K562 (cell line): ENCODE measurements around the gene TRIM24. TPM values are rescaled to one million over a fixed set of nuclear protein-coding genes. Genes with fewer than 3 reads are reported as not detected.

Experiments used
- ATAC-seq: fragments of 200-7000 bp; cut with Tn5 transposase; 3 replicates; pipeline ENCODE4 v1.9.1; 2020; ENCODE audit warnings: moderate library complexity
- BruUV-seq: library from RNA; stranded (reverse); fragments of 400-500 nt; replicated peaks from 2 replicates; lab custom pipeline; 2021; lab: Mats Ljungman, UMichigan
- CTCF ChIA-PET: fragments of 300-600 bp; formaldehyde crosslinking; extraction: SDS; loops from one replicate; lab custom pipeline; 2021; ENCODE audit warnings: low intra/inter-chr PET ratio; lab: Yijun Ruan, JAX
- POLR2A ChIA-PET: fragments of 300-600, 350-650 bp; sonication (Branson Sonifier 250); formaldehyde crosslinking; extraction: SDS; loops from one replicate; lab custom pipeline; 2021; ENCODE audit warnings: antibody characterized with exemption, inconsistent platforms; lab: Yijun Ruan, JAX
- DNase-seq, 4 experiments: peaks; one replicate each; pipeline versions ENCODE4 v3.0.0 to v3.0.0-alpha.2; 2011 to 2018; ENCODE audit warnings: low spot score in 3 of 4, mixed read lengths in 3 of 4; ENCODE audit errors: extremely low read depth in 1 of 4
- FAIRE-seq: peaks from 2 replicates; lab custom pipeline; 2011; peaks lifted over from hg19 to GRCh38; lab: Jason Lieb, UNC
- H2AFZ ChIP-seq: 2 replicates; pipeline ENCODE4 v1.6.0; 2011; ENCODE audit warnings: low read depth, low read length, control low read depth, inconsistent platforms
- H3K27ac ChIP-seq: fragments of 200-600 bp; 3 replicates; pipeline ENCODE4 v1.8.0; 2011; ENCODE audit warnings: low read depth, mild to moderate bottlenecking, control low read depth, inconsistent platforms, low read length, moderate library complexity, mixed read lengths; ENCODE audit errors: extremely low read depth
- H3K27me3 ChIP-seq, 2 experiments: fragments of 300-600 bp in 1 of 2; 2 replicates in 1 of 2; 3 replicates in 1 of 2; pipeline versions ENCODE4 v1.6.0 to v1.8.0; 2011; ENCODE audit warnings: inconsistent platforms in 2 of 2, low read length in 2 of 2, mild to moderate bottlenecking in 1 of 2, mixed read lengths in 1 of 2, moderate library complexity in 1 of 2; ENCODE audit not compliant: control insufficient read depth in 2 of 2, insufficient read depth in 2 of 2
- H3K36me3 ChIP-seq: fragments of 300-600 bp; 3 replicates; pipeline ENCODE4 v1.8.0; 2011; ENCODE audit warnings: mild to moderate bottlenecking, low read length, inconsistent platforms; ENCODE audit not compliant: control insufficient read depth, insufficient read depth
- H3K4me1 ChIP-seq, 2 experiments: fragments of 200-600 bp in 1 of 2; replicated peaks in 1 of 2; 2 replicates in 1 of 2; 3 replicates in 1 of 2; pipeline versions ENCODE4 v1.5.1 to v1.8.0; 2011; ENCODE audit warnings: inconsistent platforms in 2 of 2, low read length in 2 of 2, mild to moderate bottlenecking in 1 of 2, mixed read lengths in 1 of 2, moderate library complexity in 1 of 2; ENCODE audit not compliant: control insufficient read depth in 2 of 2, insufficient read depth in 2 of 2
- H3K4me2 ChIP-seq: 2 replicates; pipeline ENCODE4 v1.6.1; 2011; ENCODE audit warnings: low read length, control low read depth, inconsistent platforms, mixed read lengths; ENCODE audit not compliant: insufficient read depth
- H3K4me3 ChIP-seq: fragments of 200-600 bp; sonication (generic), shearing (Covaris generic); 2 replicates; pipeline ENCODE4 v1.5.1; 2016; ENCODE audit warnings: control low read depth, inconsistent platforms
- H3K79me2 ChIP-seq: fragments of 200-600 bp; 3 replicates; pipeline ENCODE4 v1.8.0; 2011; ENCODE audit warnings: low read length, inconsistent platforms; ENCODE audit not compliant: control insufficient read depth, insufficient read depth
- H3K9ac ChIP-seq, 2 experiments: 2 replicates each; pipeline versions ENCODE4 v1.6.0 to v1.6.1; 2011; ENCODE audit warnings: low read depth in 2 of 2, low read length in 2 of 2, control low read depth in 1 of 2, inconsistent platforms in 1 of 2, mild to moderate bottlenecking in 1 of 2, mixed read lengths in 1 of 2; ENCODE audit not compliant: insufficient read depth in 1 of 2
- H3K9me1 ChIP-seq: one replicate; pipeline ENCODE4 v1.6.0; 2011; ENCODE audit warnings: inconsistent platforms, mild to moderate bottlenecking, low read length, moderate library complexity; ENCODE audit not compliant: control insufficient read depth, insufficient read depth
- H3K9me3 ChIP-seq: replicated peaks from 2 replicates; pipeline ENCODE4 v1.5.1; 2011; ENCODE audit warnings: low read depth, low read length, inconsistent platforms; ENCODE audit not compliant: control insufficient read depth, insufficient read depth
- H4K20me1 ChIP-seq: replicated peaks from 2 replicates; pipeline ENCODE4 v1.6.1; 2011; ENCODE audit warnings: low read length, inconsistent platforms, mixed read lengths; ENCODE audit not compliant: control insufficient read depth, insufficient read depth
- CHD2 ChIP-seq: IDR thresholded peaks from 2 replicates; pipeline ENCODE4 v1.6.1; 2011; ENCODE audit warnings: low read depth, low read length
- E2F8 ChIP-seq: fragments of 450-650 bp; IDR thresholded peaks from 2 replicates; pipeline ENCODE4 v1.7.1; 2018; ENCODE audit warnings: mild to moderate bottlenecking, low read depth; ENCODE audit not compliant: partially characterized antibody
- FIP1L1 ChIP-seq: fragments of 200-400 bp; formaldehyde crosslinking; IDR thresholded peaks from 2 replicates; pipeline ENCODE4 v1.6.1; 2018; ENCODE audit warnings: mild to moderate bottlenecking, low read depth, low read length; ENCODE audit not compliant: poor library complexity, severe bottlenecking
- HNRNPL ChIP-seq: fragments of 200-400 bp; formaldehyde crosslinking; IDR thresholded peaks from 2 replicates; pipeline ENCODE4 v1.6.1; 2017; ENCODE audit warnings: low read depth, mild to moderate bottlenecking, low read length
- KDM2B ChIP-seq: fragments of 250-450 bp; sonication (Bioruptor Pico); IDR thresholded peaks from 2 replicates; pipeline ENCODE4 v1.8.0; 2021; ENCODE audit warnings: mild to moderate bottlenecking, moderate library complexity
- NR2F6 ChIP-seq: fragments of 450-650 bp; formaldehyde crosslinking; IDR thresholded peaks from 2 replicates; pipeline ENCODE4 v1.4.0; 2020; ENCODE audit warnings: mild to moderate bottlenecking
- TCFL5 ChIP-seq: fragments of 250-450 bp; sonication (Bioruptor Pico); conservative IDR thresholded peaks from 2 replicates; pipeline ENCODE4 v1.6.1; 2021; ENCODE audit warnings: mild to moderate bottlenecking, moderate library complexity, matching md5 sums
- THAP7 ChIP-seq: fragments of 250-450 bp; sonication (Bioruptor Pico); IDR thresholded peaks from 2 replicates; pipeline ENCODE4 v1.5.0; 2021
- WHSC1 ChIP-seq: IDR thresholded peaks from one replicate; pipeline ENCODE4 v1.6.1; 2012; ENCODE audit warnings: low read length, control low read depth, inconsistent platforms
- ZFP91 ChIP-seq: sonication (generic); formaldehyde crosslinking; IDR thresholded peaks from 2 replicates; pipeline ENCODE4 v1.8.0; 2022; ENCODE audit warnings: mild to moderate bottlenecking, missing genetic modification reagents
- ZNF197 ChIP-seq: fragments of 200-800 bp; sonication (Bioruptor generic); IDR thresholded peaks from 2 replicates; pipeline ENCODE4 v1.6.1; 2016; ENCODE audit warnings: low read depth, missing genetic modification characterization, missing compliant biosample characterization
- ZSCAN32 ChIP-seq: fragments of 450-650 bp; formaldehyde crosslinking; IDR thresholded peaks from 2 replicates; pipeline ENCODE4 v1.4.0; 2020; ENCODE audit warnings: mild to moderate bottlenecking, moderate library complexity
- WGBS: fragments of 100-300 bp; shearing (Covaris generic); methylation state at CpG from one replicate; pipeline ENCODE4 v1.1.6; 2016; ENCODE audit warnings: low coverage, mixed read lengths; ENCODE audit not compliant: insufficient coverage; ENCODE audit errors: missing lambda C conversion rate; 5-methylcytosine and 5-hydroxymethylcytosine counted together
- in situ Hi-C: fragments of 300-500 bp; cut with MboI; formaldehyde crosslinking; loops from 4 replicates; pipeline ENCODE4 v1.15.0; 2018; ENCODE audit warnings: inconsistent platforms, mixed read lengths
- intact Hi-C: fragments of 100-400 bp; cut with micrococcal nuclease; formaldehyde crosslinking; loops from 2 replicates; pipeline ENCODE4 v1.14.2; 2022
- polyA plus RNA-seq, 8 experiments: library from polyadenylated mRNA; depleted of rRNA in 4 of 8; stranded (reverse) in 5 of 8; unstranded in 3 of 8; fragments of >200 nt; fragmentation: Nextera tagmentation in 2 of 8; fragmentation: Illumina TruSeq in 1 of 8; extraction: Ambion mirVana in 2 of 8; extraction: Trizol in 1 of 8; gene quantifications; 2 replicates each; pipeline versions ENCODE4 v1.2.1 to v1.2.3, GENCODE V29; 2011 to 2014; ENCODE audit warnings: inconsistent platforms in 1 of 8, missing spikeins in 1 of 8
- total RNA-seq, 7 experiments: library from RNA; depleted of rRNA in 6 of 7; stranded (reverse); fragments of >200 nt in 6 of 7; fragmentation: Illumina TruSeq in 2 of 7; extraction: Trizol in 2 of 7; gene quantifications; 2 replicates each; pipeline versions ENCODE4 v1.2.1 to v1.2.3, GENCODE V29; 2011 to 2021; ENCODE audit warnings: low replicate concordance in 1 of 7
- TF ChIP-seq, protein P1 (sequence below): sonication (generic); formaldehyde crosslinking; IDR thresholded peaks from 2 replicates; pipeline ENCODE4 v1.8.0; 2023; ENCODE audit warnings: mild to moderate bottlenecking, missing genetic modification reagents

Gene TRIM24
- total and polyA plus RNA-seq, 9 of the 15 experiments (the other 6 are each of a cell fraction or from before 2014, with no cell fraction given) = 13.4 to 74.0 (median 41.7) TPM

DNA sequence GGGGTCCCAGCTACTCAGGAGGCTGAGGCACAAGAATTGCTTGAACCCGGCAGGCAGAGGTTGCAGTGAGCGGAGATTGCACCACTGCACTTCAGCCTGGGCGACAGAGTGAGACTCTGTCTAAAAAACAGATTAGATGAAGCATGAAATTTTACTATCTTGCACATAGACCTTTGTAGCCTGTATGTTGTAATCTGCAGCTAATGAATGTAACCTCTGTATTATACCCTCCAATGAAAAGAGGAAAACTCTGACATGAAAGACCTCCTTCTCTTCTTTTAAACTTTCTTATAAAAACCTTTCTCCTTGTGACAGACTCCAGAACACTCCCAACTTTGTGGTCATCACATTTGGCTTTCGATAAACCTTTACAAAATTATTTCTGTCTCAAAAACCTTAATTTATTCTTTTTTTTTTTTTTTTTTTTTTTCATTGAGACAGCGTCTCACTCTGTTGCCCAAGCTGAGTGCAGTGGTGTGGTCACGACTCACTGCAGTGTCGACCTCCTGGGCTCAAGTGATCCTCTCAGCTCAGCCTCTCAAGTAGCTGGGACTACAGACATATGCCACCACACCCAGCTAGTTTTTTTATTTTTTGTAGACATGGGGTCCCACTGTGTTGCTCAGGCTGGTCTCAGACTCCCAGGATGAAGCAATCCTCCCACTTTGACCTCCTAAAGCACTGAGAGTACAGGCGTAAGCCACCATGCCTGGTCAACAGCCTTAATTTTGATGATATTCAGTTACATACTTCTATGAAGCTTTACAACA lies 143.7 kb downstream of the TRIM24 start:
- no peak overlapping the region for H2AFZ ChIP-seq
- H3K4me1 ChIP-seq = no peaks in the 10 kb centered on the region
- no peak overlapping the region for H3K9ac ChIP-seq
- H3K9me1 ChIP-seq = no peaks in the 10 kb centered on the region
- in situ Hi-C loops (no loop called here), intact Hi-C loops (no loop called here)
- ChIA-PET CTCF (no interaction called here), POLR2A (interaction anchor here (0.7 kb wide), 1 partner anchor 1500 kb away, joined by 3 read pairs; no protein-coding TSS in a partner anchor)
- H4K20me1 ChIP-seq = no peaks in the 10 kb centered on the region
- H3K9me3 ChIP-seq = 0 out of 2 replicates have a peak, but pooled peaks cover 2% of the 10 kb centered on the region
- TF ChIP-seq ZNF197 (no peak), ZFP91 (CRISPR knock-in tag) (no peak), FIP1L1 (no peak), E2F8 (no peak), NR2F6 (CRISPR knock-in tag) (no peak), KDM2B (CRISPR knock-in tag) (no peak), TCFL5 (CRISPR knock-in tag) (no peak), HNRNPL (no peak), THAP7 (CRISPR knock-in tag) (no peak), CHD2 (no peak), WHSC1 (no peak), ZSCAN32 (CRISPR knock-in tag) (no peak)
- TF ChIP-seq, protein P1, sequence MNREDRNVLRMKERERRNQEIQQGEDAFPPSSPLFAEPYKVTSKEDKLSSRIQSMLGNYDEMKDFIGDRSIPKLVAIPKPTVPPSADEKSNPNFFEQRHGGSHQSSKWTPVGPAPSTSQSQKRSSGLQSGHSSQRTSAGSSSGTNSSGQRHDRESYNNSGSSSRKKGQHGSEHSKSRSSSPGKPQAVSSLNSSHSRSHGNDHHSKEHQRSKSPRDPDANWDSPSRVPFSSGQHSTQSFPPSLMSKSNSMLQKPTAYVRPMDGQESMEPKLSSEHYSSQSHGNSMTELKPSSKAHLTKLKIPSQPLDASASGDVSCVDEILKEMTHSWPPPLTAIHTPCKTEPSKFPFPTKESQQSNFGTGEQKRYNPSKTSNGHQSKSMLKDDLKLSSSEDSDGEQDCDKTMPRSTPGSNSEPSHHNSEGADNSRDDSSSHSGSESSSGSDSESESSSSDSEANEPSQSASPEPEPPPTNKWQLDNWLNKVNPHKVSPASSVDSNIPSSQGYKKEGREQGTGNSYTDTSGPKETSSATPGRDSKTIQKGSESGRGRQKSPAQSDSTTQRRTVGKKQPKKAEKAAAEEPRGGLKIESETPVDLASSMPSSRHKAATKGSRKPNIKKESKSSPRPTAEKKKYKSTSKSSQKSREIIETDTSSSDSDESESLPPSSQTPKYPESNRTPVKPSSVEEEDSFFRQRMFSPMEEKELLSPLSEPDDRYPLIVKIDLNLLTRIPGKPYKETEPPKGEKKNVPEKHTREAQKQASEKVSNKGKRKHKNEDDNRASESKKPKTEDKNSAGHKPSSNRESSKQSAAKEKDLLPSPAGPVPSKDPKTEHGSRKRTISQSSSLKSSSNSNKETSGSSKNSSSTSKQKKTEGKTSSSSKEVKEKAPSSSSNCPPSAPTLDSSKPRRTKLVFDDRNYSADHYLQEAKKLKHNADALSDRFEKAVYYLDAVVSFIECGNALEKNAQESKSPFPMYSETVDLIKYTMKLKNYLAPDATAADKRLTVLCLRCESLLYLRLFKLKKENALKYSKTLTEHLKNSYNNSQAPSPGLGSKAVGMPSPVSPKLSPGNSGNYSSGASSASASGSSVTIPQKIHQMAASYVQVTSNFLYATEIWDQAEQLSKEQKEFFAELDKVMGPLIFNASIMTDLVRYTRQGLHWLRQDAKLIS = no peak
- no peak for FAIRE-seq
- BruUV-seq = no TSS peak
- no peak overlapping the region for H3K4me2 ChIP-seq
- H3K36me3 ChIP-seq = no peaks in the 10 kb centered on the region
- H3K79me2 ChIP-seq = no peaks in the 10 kb centered on the region
- H3K27me3 ChIP-seq = peaks cover 0 to 12% of the 10 kb centered on the region in 2 experiments; a peak in 3 of 5 replicates
- WGBS = 25% methylated on average over 7 of the region's 8 CpGs
- DNase-seq = no peak
- no peak overlapping the region for H3K27ac ChIP-seq
- peak; percentile 33; the same call in 2 of the 3 replicates for ATAC-seq
- H3K4me3 ChIP-seq = no peak overlapping the region
